ENCODE measurements around the gene OR1E1.
"Not testable (repeated sequence)": the region's sequence is repeated elsewhere in the genome, so short reads cannot be mapped to it uniquely, and the experiment has no call there.

OR1E1 gene

GRCh38 chr17:3401786-3402185 is 3.6 kb upstream of the OR1E1 start:
- WGBS: 91% methylated on average over 1 of the region's 2 CpGs
- H3K9me3 ChIP-seq (ENCODE audit: insufficient read depth, low read depth, low read length): peaks cover 24% of the 10 kb centered on the region
- H3K27ac ChIP-seq (ENCODE audit: low read depth, low read length): no peak overlapping the region
- H3K9ac ChIP-seq (ENCODE audit: low read depth, low read length): no peak overlapping the region
- no peaks in the 10 kb centered on the region for H3K36me3 ChIP-seq (ENCODE audit: insufficient read depth, low read length)
- no peaks in the 10 kb centered on the region for H3K4me1 ChIP-seq (ENCODE audit: insufficient read depth, low read length)
- H3K4me3 ChIP-seq (ENCODE audit: low read length): no peak overlapping the region
- no peaks in the 10 kb centered on the region for H3K27me3 ChIP-seq (ENCODE audit: insufficient read depth, low read length)

- Histone ChIP-seq H3K9me3 (ENCODE audit: insufficient read depth, low read depth, low read length) (peaks cover 23% of the 10 kb centered on the region), H3K27ac (ENCODE audit: low read depth, low read length) (no peak overlapping the region), H3K4me1 (ENCODE audit: insufficient read depth, low read length) (no peaks in the 10 kb centered on the region), H3K9ac (ENCODE audit: low read depth, low read length) (no peak overlapping the region), H3K36me3 (ENCODE audit: insufficient read depth, low read length) (no peaks in the 10 kb centered on the region), H3K27me3 (ENCODE audit: insufficient read depth, low read length) (no peaks in the 10 kb centered on the region), H3K4me3 (ENCODE audit: low read length) (no peak overlapping the region)
- WGBS: 72% methylated on average over 6 of the region's 6 CpGs
Observed at GRCh38 chr17:3400055-3400454, 1.8 kb upstream of the OR1E1 start.

- H3K4me3 ChIP-seq (ENCODE audit: low read length); H3K27ac ChIP-seq (ENCODE audit: low read depth, low read length); H3K27me3 ChIP-seq (ENCODE audit: insufficient read depth, low read length); H3K4me1 ChIP-seq (ENCODE audit: insufficient read depth, low read length); H3K36me3 ChIP-seq (ENCODE audit: insufficient read depth, low read length); H3K9ac ChIP-seq (ENCODE audit: low read depth, low read length): not testable (repeated sequence)
- peaks cover 21% of the 10 kb centered on the region for H3K9me3 ChIP-seq (ENCODE audit: insufficient read depth, low read depth, low read length)
- WGBS: 57% methylated on average over 7 of the region's 7 CpGs
Observed at GRCh38 chr17:3397801-3398200, 409 bp downstream of the OR1E1 start.

GRCh38 chr17:3389791-3390190 is 8.4 kb downstream of the OR1E1 start:
- Histone ChIP-seq H3K27me3 (ENCODE audit: insufficient read depth, low read length) (peaks cover 13% of the 10 kb centered on the region), H3K9ac (ENCODE audit: low read depth, low read length) (no peak overlapping the region), H3K27ac (ENCODE audit: low read depth, low read length) (no peak overlapping the region), H3K4me3 (ENCODE audit: low read length) (no peak overlapping the region), H3K4me1 (ENCODE audit: insufficient read depth, low read length) (no peaks in the 10 kb centered on the region), H3K36me3 (ENCODE audit: insufficient read depth, low read length) (no peaks in the 10 kb centered on the region), H3K9me3 (ENCODE audit: insufficient read depth, low read depth, low read length) (peaks cover 15% of the 10 kb centered on the region; the same call in 1 of the 2 replicates)
- 79% methylated on average over 4 of the region's 4 CpGs for WGBS

GRCh38 chr17:3385869-3386816 is 12.1 kb downstream of the OR1E1 start, which contains the start of gene OR3A2:
Gene OR3A2 (minus strand): TSS chr17:3386308.
- 92% methylated on average over 92 of the region's 92 CpGs for WGBS

GRCh38 chr17:3381957-3382356 is 16.3 kb downstream of the OR1E1 start:
- Histone ChIP-seq H3K4me3 (ENCODE audit: low read length) (no peak overlapping the region), H3K36me3 (ENCODE audit: insufficient read depth, low read length) (no peaks in the 10 kb centered on the region), H3K27me3 (ENCODE audit: insufficient read depth, low read length) (peaks cover 12% of the 10 kb centered on the region), H3K9ac (ENCODE audit: low read depth, low read length) (no peak overlapping the region), H3K4me1 (ENCODE audit: insufficient read depth, low read length) (no peaks in the 10 kb centered on the region), H3K27ac (ENCODE audit: low read depth, low read length) (no peak overlapping the region), H3K9me3 (ENCODE audit: insufficient read depth, low read depth, low read length) (peaks cover 34% of the 10 kb centered on the region)
- WGBS: 87% methylated on average over 5 of the region's 5 CpGs

More at GRCh38 chr17:3385869-3386816, 12.1 kb downstream of the OR1E1 start, which contains the start of gene OR3A2:
- Histone ChIP-seq H3K36me3 (ENCODE audit: insufficient read depth, low read length) (no peaks in the 10 kb centered on the region), H3K9me3 (ENCODE audit: insufficient read depth, low read depth, low read length) (peaks cover 20% of the 10 kb centered on the region; the same call in 1 of the 2 replicates), H3K9ac (ENCODE audit: low read depth, low read length) (no peak within 1 kb of the TSS), H3K4me1 (ENCODE audit: insufficient read depth, low read length) (no peaks in the 10 kb centered on the region), H3K27me3 (ENCODE audit: insufficient read depth, low read length) (peaks cover 13% of the 10 kb centered on the region), H3K27ac (ENCODE audit: low read depth, low read length) (no peak within 1 kb of the TSS), H3K4me3 (ENCODE audit: low read length) (no peak within 1 kb of the TSS)

GRCh38 chr17:3378321-3378720 is 19.9 kb downstream of the OR1E1 start:
- 79% methylated on average over 8 of the region's 8 CpGs for WGBS
- peaks cover 55% of the 10 kb centered on the region for H3K9me3 ChIP-seq (ENCODE audit: insufficient read depth, low read depth, low read length)
- no peak overlapping the region for H3K27ac ChIP-seq (ENCODE audit: low read depth, low read length)
- no peaks in the 10 kb centered on the region for H3K36me3 ChIP-seq (ENCODE audit: insufficient read depth, low read length)
- no peak overlapping the region for H3K9ac ChIP-seq (ENCODE audit: low read depth, low read length)
- H3K4me1 ChIP-seq (ENCODE audit: insufficient read depth, low read length): no peaks in the 10 kb centered on the region
- no peaks in the 10 kb centered on the region for H3K27me3 ChIP-seq (ENCODE audit: insufficient read depth, low read length)
- no peak overlapping the region for H3K4me3 ChIP-seq (ENCODE audit: low read length)

- not testable (repeated sequence) for H3K36me3 ChIP-seq (ENCODE audit: insufficient read depth, low read length); H3K27ac ChIP-seq (ENCODE audit: low read depth, low read length); H3K4me1 ChIP-seq (ENCODE audit: insufficient read depth, low read length); H3K4me3 ChIP-seq (ENCODE audit: low read length); H3K9ac ChIP-seq (ENCODE audit: low read depth, low read length); H3K27me3 ChIP-seq (ENCODE audit: insufficient read depth, low read length)
- peaks cover 33% of the 10 kb centered on the region for H3K9me3 ChIP-seq (ENCODE audit: insufficient read depth, low read depth, low read length)
- WGBS: 98% methylated on average over 20 of the region's 31 CpGs
Observed at GRCh38 chr17:3371167-3371566, 27.0 kb downstream of the OR1E1 start.

All from HUES64 (cell line).